ENCODE data around the gene UPK2. TPM values are rescaled to one million over a fixed set of nuclear protein-coding genes. Genes with fewer than 3 reads are reported as not detected.

The UPK2 gene
- total and polyA plus RNA-seq, 2 of the 13 experiments (the other 11 are each of a cell fraction or from before 2014, with no cell fraction given), result not detected

GRCh38 chr11:118911880-118912741, 44.0 kb upstream of the UPK2 start (continued):
- TF ChIP-seq BCL6 (CRISPR knock-in tag; IDR thresholded peaks at IDR 0.05), result 0 out of 2 replicates have a peak, but pooled peaks have one; percentile 23
- no peak for TF ChIP-seq ZMYM4 (CRISPR knock-in tag; IDR thresholded peaks at IDR 0.05)
- TF ChIP-seq NRL (CRISPR knock-in tag; IDR thresholded peaks at IDR 0.05; ENCODE audit: borderline replicate concordance), result 0 out of 2 replicates have a peak, but pooled peaks have one; percentile 45
- no peak for TF ChIP-seq TAF15 (IDR thresholded peaks at IDR 0.05; ENCODE audit: low read depth, low read length, poor library complexity, severe bottlenecking)
- TF ChIP-seq RAD51 (IDR thresholded peaks at IDR 0.05; ENCODE audit: borderline replicate concordance), result no peak
- TF ChIP-seq U2AF1 (optimal IDR thresholded peaks at IDR 0.05; ENCODE audit: low read depth, low read length), result no peak
- no peak for TF ChIP-seq ZNF362 (CRISPR knock-in tag; IDR thresholded peaks at IDR 0.05; ENCODE audit: borderline replicate concordance)
- TF ChIP-seq NFIC (IDR thresholded peaks at IDR 0.05; ENCODE audit: low read length), result no peak
- TF ChIP-seq MIER3 (CRISPR knock-in tag; IDR thresholded peaks at IDR 0.05; ENCODE audit: borderline replicate concordance), result no peak; the same call in 1 of the 2 replicates
- no peak for TF ChIP-seq ZNF547 (CRISPR knock-in tag; IDR thresholded peaks at IDR 0.05)
- TF ChIP-seq CREBL2 (CRISPR knock-in tag; IDR thresholded peaks at IDR 0.05; ENCODE audit: borderline replicate concordance), result peak; percentile 70; the same call in 1 of the 2 replicates
- no peak for TF ChIP-seq FOXP4 (CRISPR knock-in tag; IDR thresholded peaks at IDR 0.05)
- no peak for TF ChIP-seq EEA1 (CRISPR knock-in tag; IDR thresholded peaks at IDR 0.05; ENCODE audit: borderline replicate concordance)
- no peak for TF ChIP-seq MEIS1 (CRISPR knock-in tag; IDR thresholded peaks at IDR 0.05; ENCODE audit: borderline replicate concordance)
- TF ChIP-seq ZKSCAN8 (CRISPR knock-in tag; IDR thresholded peaks at IDR 0.05; ENCODE audit: borderline replicate concordance), result no peak
- TF ChIP-seq RXRB (CRISPR knock-in tag; IDR thresholded peaks at IDR 0.05; ENCODE audit: borderline replicate concordance), result no peak
- TF ChIP-seq FUBP1 (CRISPR knock-in tag; IDR thresholded peaks at IDR 0.05; ENCODE audit: borderline replicate concordance), result no peak
- TF ChIP-seq ZBTB2 (CRISPR knock-in tag; IDR thresholded peaks at IDR 0.05; ENCODE audit: low read depth), result peak; percentile 40; the same call in 1 of the 2 replicates
- TF ChIP-seq POLR2A (IDR thresholded peaks at IDR 0.05; ENCODE audit: insufficient read depth in 1 of 2, low read depth in 2 of 2, low read length in 2 of 2), result peak in 1 of 2 experiments; percentile 80; a peak in 2 of 4 replicates
- TF ChIP-seq TARDBP (CRISPR knock-in tag; IDR thresholded peaks at IDR 0.05), result no peak
- TF ChIP-seq FOXJ3 (CRISPR knock-in tag; IDR thresholded peaks at IDR 0.05; ENCODE audit: borderline replicate concordance), result no peak
- TF ChIP-seq ZSCAN25 (CRISPR knock-in tag; IDR thresholded peaks at IDR 0.05), result no peak

Data from HepG2 (cell line).